ENCODE measurements around the gene GAST.

The GAST gene

DNA sequence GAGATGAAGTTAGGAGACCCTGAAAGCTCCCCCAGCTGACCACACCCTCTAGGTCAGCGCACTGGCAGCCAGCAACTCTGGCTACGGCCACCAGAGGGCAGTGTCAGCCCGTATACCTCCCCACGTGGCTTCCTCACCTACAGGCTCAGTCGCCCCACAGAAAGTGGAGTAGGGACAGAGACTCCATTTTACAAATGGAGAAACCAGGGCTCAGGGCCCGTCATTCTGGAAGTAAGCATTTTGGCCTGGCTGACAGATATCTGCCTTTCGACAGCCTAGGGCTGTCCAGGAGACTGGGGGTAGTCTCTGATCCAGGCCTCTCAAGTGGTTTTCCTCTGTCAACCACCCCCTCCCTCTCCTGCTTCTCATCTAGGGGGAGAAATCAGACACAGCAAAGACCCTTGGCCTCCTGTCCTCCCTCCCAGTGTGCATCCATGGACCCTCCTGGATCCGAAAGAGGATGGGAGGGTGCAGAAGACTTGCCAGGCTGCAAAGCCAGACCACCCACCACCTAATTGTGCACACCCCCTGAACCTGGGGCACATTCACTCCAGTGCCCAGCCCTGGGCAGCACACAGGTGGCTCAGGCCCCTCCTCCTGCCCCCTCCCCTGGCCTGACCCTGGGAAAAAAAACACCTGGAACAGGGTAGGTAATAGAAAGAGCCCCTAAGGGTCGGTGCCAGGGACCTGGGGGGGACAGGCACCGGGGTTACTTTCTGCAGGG lies 26.1 kb downstream of the GAST start:
- Histone ChIP-seq H3K27ac (ENCODE audit: low read depth, low read length, poor library complexity, severe bottlenecking) (no peak overlapping the region), H4K20me1 (ENCODE audit: insufficient read depth, low read length) (no peaks in the 10 kb centered on the region), H3K9ac (ENCODE audit: low read length) (0 out of 2 replicates have a peak overlapping the region, but pooled peaks have one; percentile 8)

DNA sequence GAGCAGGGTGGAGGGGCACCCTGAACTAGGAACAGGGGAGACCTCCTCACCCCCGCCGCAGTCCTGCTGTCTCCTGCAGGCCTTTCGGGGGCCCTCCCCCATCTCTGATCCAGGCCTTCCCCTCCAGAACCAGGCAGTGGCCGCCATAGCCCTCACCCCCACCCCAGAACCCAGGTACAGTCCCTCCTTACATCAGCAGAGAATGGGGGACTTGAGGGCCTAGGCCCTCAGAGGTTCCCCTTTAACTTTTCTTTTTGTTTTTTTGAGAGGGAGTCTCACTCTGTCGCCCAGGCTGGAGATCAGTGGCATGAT lies 26.6 kb downstream of the GAST start:
- H3K36me3 ChIP-seq (ENCODE audit: insufficient read depth, low read length), result no peaks in the 10 kb centered on the region
- peaks cover 5% of the 10 kb centered on the region for H3K4me1 ChIP-seq (ENCODE audit: insufficient read depth, low read length, severe bottlenecking)
- no peaks in the 10 kb centered on the region for H3K9me2 ChIP-seq (ENCODE audit: low read depth, low read length)
- no peak overlapping the region for H3K4me2 ChIP-seq (ENCODE audit: low read length)
- H3K27me3 ChIP-seq (ENCODE audit: insufficient read depth, low read length), result peaks cover 11% of the 10 kb centered on the region; the same call in 1 of the 2 replicates
- H4K20me1 ChIP-seq (ENCODE audit: insufficient read depth, low read length), result no peaks in the 10 kb centered on the region
- H3K79me2 ChIP-seq (ENCODE audit: insufficient read depth, low read length), result no peaks in the 10 kb centered on the region
- H3K27ac ChIP-seq (ENCODE audit: low read depth, low read length, poor library complexity, severe bottlenecking), result no peak overlapping the region
- H2AFZ ChIP-seq (ENCODE audit: low read length), result no peak overlapping the region
- no peaks in the 10 kb centered on the region for H3F3A ChIP-seq (ENCODE audit: insufficient read depth, low read length)
- no peak overlapping the region for H3K4me3 ChIP-seq (ENCODE audit: low read depth, low read length, poor library complexity, severe bottlenecking)
- H3K9me3 ChIP-seq (ENCODE audit: low read length), result no peaks in the 10 kb centered on the region
- no peak overlapping the region for H3K9ac ChIP-seq (ENCODE audit: low read length)
- TF ChIP-seq, protein P1, sequence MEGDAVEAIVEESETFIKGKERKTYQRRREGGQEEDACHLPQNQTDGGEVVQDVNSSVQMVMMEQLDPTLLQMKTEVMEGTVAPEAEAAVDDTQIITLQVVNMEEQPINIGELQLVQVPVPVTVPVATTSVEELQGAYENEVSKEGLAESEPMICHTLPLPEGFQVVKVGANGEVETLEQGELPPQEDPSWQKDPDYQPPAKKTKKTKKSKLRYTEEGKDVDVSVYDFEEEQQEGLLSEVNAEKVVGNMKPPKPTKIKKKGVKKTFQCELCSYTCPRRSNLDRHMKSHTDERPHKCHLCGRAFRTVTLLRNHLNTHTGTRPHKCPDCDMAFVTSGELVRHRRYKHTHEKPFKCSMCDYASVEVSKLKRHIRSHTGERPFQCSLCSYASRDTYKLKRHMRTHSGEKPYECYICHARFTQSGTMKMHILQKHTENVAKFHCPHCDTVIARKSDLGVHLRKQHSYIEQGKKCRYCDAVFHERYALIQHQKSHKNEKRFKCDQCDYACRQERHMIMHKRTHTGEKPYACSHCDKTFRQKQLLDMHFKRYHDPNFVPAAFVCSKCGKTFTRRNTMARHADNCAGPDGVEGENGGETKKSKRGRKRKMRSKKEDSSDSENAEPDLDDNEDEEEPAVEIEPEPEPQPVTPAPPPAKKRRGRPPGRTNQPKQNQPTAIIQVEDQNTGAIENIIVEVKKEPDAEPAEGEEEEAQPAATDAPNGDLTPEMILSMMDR (IDR thresholded peaks at IDR 0.05; ENCODE audit: low read length), result no peak
- no peak for TF ChIP-seq EZH2 (IDR thresholded peaks at IDR 0.05; ENCODE audit: borderline replicate concordance, low read length)

More for the DNA sequence above, 26.1 kb downstream of the GAST start:
- H3K79me2 ChIP-seq (ENCODE audit: insufficient read depth, low read length), result no peaks in the 10 kb centered on the region
- no peaks in the 10 kb centered on the region for H3K9me2 ChIP-seq (ENCODE audit: low read depth, low read length)
- no peaks in the 10 kb centered on the region for H3F3A ChIP-seq (ENCODE audit: insufficient read depth, low read length)
- H3K36me3 ChIP-seq (ENCODE audit: insufficient read depth, low read length), result no peaks in the 10 kb centered on the region
- peaks cover 5% of the 10 kb centered on the region for H3K4me1 ChIP-seq (ENCODE audit: insufficient read depth, low read length, severe bottlenecking)
- peaks cover 11% of the 10 kb centered on the region; the same call in 1 of the 2 replicates for H3K27me3 ChIP-seq (ENCODE audit: insufficient read depth, low read length)
- H2AFZ ChIP-seq (ENCODE audit: low read length), result 0 out of 2 replicates have a peak overlapping the region, but pooled peaks have one; percentile 24
- H3K9me3 ChIP-seq (ENCODE audit: low read length), result no peaks in the 10 kb centered on the region
- TF ChIP-seq EZH2 (IDR thresholded peaks at IDR 0.05; ENCODE audit: borderline replicate concordance, low read length), result no peak
- TF ChIP-seq, protein P1 (IDR thresholded peaks at IDR 0.05; ENCODE audit: low read length), result peak; percentile 95
- no peak overlapping the region for H3K4me2 ChIP-seq (ENCODE audit: low read length)
- no peak overlapping the region for H3K4me3 ChIP-seq (ENCODE audit: low read depth, low read length, poor library complexity, severe bottlenecking)

DNA sequence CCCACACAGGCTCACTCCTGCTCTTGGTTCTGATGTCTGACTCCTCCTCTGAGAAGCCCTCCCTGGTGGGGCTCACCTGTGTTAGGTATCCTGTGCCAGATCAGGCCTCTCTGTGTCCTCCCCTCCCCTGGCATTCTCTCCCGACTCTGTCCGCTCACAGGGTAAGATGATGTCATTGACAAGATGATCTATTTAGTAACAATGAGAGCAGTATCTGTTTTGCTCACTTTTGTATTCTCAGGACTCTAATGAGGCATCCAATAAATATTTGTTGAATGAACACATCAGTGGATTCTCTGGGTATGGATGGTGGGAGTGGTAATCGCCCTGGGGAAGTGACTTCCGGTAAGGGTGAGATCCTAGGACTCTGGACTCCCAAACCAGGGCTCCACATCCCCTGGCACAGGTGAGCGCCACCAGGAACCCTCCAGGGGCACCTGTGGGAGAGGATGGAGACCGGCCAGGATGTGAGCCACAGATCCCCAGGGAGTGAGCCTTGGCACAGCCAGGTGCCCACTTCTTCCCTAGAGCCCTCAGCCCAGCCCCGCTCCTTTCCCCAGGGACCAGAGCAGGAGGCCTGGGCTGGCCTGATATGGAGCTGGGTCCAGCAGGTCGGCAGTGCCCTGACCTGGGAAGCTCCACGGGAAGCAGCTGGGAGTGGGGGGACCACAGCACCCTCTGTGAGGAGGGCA lies 27.7 kb downstream of the GAST start:
- no peaks in the 10 kb centered on the region for H3K9me2 ChIP-seq (ENCODE audit: low read depth, low read length)
- no peaks in the 10 kb centered on the region for H3K79me2 ChIP-seq (ENCODE audit: insufficient read depth, low read length)
- no peak overlapping the region for H3K27ac ChIP-seq (ENCODE audit: low read depth, low read length, poor library complexity, severe bottlenecking)
- H2AFZ ChIP-seq (ENCODE audit: low read length), result no peak overlapping the region
- no peaks in the 10 kb centered on the region for H3F3A ChIP-seq (ENCODE audit: insufficient read depth, low read length)
- H3K27me3 ChIP-seq (ENCODE audit: insufficient read depth, low read length), result peaks cover 11% of the 10 kb centered on the region; the same call in 1 of the 2 replicates
- H3K9ac ChIP-seq (ENCODE audit: low read length), result no peak overlapping the region
- no peak overlapping the region for H3K4me3 ChIP-seq (ENCODE audit: low read depth, low read length, poor library complexity, severe bottlenecking)
- TF ChIP-seq, protein P1 (IDR thresholded peaks at IDR 0.05; ENCODE audit: low read length), result no peak
- TF ChIP-seq EZH2 (IDR thresholded peaks at IDR 0.05; ENCODE audit: borderline replicate concordance, low read length), result no peak
- H4K20me1 ChIP-seq (ENCODE audit: insufficient read depth, low read length), result no peaks in the 10 kb centered on the region
- H3K9me3 ChIP-seq (ENCODE audit: low read length), result no peaks in the 10 kb centered on the region
- peaks cover 5% of the 10 kb centered on the region for H3K4me1 ChIP-seq (ENCODE audit: insufficient read depth, low read length, severe bottlenecking)
- no peak overlapping the region for H3K4me2 ChIP-seq (ENCODE audit: low read length)
- no peaks in the 10 kb centered on the region for H3K36me3 ChIP-seq (ENCODE audit: insufficient read depth, low read length)

Data from OCI-LY1 (cell line).